Choroid plexus epithelial cell (primary cell): Measurements from ENCODE around the gene SGCE.

Experiments
- DNase-seq: peaks from one replicate; pipeline ENCODE4 v3.0.0-alpha.2; 2010; ENCODE audit warnings: low read depth
- H3K4me3 ChIP-seq: 2 replicates; pipeline ENCODE4 v1.5.1; 2011; ENCODE audit warnings: low read depth, mild to moderate bottlenecking, control low read depth, low read length, moderate library complexity
- TF ChIP-seq, protein P1 (sequence below): conservative IDR thresholded peaks from 2 replicates; pipeline ENCODE4 v1.5.1; 2011; ENCODE audit warnings: low read depth, mild to moderate bottlenecking, control low read depth, inconsistent platforms, low read length, moderate library complexity

SGCE gene

DNA sequence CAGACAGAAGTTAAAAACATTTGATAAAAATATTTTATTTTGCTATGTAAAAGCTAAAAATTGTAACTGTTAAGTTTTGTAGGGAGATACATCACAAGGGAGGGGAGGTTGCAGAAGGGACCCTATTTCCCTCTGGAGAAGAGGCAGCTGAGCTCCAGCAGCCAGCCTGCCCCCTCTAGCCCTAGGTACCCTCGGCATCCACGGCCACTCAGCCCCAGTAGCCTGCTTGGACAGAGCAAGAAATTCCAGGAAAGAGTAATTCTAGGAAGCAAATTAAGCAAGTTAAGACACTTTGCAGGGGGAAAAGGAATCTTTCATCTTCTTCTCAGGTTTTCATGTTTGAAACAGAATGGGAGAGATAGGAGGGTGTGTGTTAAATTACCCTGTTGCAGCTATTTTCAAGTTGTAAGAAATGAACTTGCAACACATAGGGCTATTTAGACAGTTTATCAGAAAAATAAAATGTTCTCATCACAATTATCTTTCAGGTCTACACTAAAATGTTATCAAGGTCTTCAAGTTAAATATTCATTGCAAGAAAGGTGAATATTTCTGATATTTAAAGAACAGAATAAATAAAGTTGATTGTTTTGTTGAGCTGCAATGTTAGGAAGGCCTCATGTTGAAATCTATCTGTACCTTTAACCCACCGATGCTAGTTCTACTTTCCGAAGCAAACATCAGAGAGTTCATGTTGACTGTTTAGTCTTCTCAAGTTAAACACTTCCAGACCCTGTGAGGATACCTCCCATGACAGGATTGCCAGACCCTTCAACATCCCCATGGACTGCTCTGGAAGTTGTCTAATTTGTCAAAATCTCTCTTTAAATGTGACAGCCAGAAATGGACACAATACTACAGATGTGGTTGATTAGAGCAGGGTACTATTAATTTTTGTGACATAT is 5.5 kb downstream of the SGCE start:
- no peak overlapping the region for H3K4me3 ChIP-seq
- TF ChIP-seq, protein P1, sequence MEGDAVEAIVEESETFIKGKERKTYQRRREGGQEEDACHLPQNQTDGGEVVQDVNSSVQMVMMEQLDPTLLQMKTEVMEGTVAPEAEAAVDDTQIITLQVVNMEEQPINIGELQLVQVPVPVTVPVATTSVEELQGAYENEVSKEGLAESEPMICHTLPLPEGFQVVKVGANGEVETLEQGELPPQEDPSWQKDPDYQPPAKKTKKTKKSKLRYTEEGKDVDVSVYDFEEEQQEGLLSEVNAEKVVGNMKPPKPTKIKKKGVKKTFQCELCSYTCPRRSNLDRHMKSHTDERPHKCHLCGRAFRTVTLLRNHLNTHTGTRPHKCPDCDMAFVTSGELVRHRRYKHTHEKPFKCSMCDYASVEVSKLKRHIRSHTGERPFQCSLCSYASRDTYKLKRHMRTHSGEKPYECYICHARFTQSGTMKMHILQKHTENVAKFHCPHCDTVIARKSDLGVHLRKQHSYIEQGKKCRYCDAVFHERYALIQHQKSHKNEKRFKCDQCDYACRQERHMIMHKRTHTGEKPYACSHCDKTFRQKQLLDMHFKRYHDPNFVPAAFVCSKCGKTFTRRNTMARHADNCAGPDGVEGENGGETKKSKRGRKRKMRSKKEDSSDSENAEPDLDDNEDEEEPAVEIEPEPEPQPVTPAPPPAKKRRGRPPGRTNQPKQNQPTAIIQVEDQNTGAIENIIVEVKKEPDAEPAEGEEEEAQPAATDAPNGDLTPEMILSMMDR, result no peak
- no peak for DNase-seq

DNA sequence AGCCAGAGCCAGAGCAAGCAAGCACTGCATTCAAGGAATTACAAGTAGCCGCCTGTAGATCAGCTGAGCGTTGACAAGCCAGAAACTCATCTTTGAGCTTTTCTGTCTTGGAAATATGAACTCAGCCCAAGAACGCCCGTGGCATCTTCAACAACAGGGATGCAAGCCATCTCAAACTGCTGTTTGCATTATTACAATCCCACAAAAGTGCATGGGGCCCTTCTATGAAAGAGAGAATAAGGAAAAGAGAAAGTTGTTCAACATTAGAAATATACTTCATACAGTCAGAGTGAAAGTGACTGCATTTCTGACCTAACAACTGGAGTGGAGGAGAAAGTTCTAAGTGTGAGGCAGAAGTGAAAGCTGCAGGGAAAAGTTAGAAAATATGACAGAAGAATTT is 6.5 kb downstream of the SGCE start:
- TF ChIP-seq, protein P1, result no peak
- no peak overlapping the region for H3K4me3 ChIP-seq
- DNase-seq, result peak; percentile 36

DNA sequence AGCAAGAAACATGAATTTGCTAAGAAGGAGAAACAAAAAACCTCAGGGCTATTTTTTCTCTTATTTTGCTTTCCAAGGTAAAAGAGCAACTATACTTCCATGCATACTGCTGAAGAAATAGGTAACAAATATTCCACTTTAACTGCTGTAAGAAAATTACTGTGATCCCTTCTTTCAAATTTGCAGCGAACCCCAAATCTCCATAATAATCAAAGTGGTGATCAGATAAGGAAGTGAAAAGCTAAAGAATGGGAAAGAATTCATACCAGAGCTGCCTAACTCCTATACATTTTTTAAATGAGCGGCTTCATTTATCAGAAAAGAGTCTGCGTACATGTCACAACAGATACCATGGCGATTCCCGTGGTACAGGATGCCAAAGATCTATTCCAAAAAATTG is 7.2 kb downstream of the SGCE start:
- no peak for DNase-seq
- TF ChIP-seq, protein P1, result no peak
- no peak overlapping the region for H3K4me3 ChIP-seq

DNA sequence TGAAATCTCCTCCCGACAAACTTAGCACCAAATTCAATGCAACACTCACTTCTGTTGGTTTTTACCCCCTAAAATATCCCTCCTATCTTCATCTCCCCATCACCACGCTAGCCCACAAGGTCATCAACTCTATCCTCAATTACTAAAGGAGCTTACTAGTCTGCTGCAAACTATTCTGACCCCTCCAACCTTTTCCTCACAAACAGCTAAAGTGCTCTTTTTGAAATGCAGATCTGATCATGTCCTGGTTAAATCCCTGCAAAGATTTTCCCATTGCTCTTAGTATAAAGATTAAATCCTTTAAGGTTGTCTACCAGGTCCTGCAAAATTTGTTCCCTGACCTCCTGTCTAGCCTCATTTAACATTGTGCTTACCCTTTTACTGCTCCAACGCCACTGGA is 8.6 kb downstream of the SGCE start:
- TF ChIP-seq, protein P1, result no peak
- H3K4me3 ChIP-seq, result no peak overlapping the region
- no peak for DNase-seq

DNA sequence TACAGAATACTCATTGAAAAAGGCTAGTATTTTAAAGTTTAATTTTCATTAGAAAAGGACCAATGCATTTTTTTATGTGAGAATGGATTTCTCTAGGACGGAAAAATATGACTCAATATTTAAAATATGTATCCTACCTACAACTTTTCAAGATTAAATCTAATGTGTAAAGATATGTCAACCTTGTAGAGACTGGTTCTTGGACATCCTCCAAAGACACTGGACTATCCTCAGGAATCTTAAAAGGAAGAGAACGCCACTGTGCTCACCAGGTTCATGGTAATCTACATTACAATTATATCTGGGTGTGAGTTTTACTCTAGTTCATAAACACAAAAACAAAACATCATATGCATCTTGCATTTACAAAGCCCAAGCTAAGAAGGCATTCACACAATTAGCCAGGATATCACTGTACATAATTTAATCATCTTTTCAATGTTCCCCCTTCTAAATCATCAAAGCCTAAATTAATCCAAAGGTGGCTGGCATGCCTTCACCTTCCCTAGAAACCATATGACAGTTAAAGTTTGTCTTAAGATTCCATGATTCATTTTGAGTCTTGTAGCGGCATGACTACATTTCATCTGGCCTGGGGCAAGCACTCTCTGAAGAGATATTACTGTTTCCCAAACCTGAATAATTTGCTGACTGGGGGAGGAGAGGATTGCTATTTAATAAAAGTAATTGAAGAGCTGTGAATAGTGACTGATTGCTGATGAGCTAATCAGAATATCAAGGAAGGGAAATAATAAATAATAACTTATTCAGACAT is 12.0 kb downstream of the SGCE start:
- DNase-seq, result no peak
- H3K4me3 ChIP-seq, result no peak overlapping the region
- TF ChIP-seq, protein P1, result no peak

DNA sequence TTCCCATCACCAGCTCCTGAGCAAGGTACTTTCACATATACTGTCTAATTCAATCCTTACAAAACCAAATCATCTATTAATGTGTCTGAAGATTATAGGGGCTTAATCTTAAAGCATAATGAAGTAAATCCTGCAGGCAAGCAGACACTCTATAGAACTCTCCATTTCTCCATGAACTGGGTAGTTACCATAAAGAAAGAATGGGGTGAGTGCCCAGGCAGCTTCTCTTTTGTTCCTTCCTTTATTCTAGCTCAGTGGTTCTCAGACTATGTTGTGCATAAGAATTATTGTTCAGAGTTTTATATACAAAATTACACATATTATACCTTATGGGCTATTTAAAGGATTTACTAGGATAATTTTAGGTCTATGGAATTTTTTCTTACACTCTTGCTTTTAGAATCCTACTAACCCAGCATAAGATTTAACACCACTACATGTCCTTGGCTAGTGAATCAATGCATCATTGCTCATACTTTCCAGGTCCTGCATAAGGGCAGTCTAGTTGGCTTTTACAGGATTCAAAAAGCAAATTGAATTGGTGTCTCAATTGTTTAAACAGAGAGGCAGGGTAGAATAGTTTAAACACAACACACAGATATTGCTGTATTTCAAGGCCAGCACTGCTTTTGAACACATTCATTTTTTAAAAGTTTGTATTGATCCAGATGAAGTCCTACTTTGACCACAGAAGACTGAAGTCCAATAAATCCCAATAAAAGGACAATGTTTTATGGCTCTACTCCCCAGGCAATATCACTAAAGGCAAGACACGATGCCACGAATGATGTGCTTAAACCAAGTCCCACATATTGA is 12.9 kb downstream of the SGCE start:
- DNase-seq, result no peak
- TF ChIP-seq, protein P1, result no peak
- no peak overlapping the region for H3K4me3 ChIP-seq
